HG02678 (cell line): ENCODE results near the gene MARS1.
"Not testable (repeated sequence)": the region's sequence is repeated elsewhere in the genome, so short reads cannot be mapped to it uniquely, and the experiment has no call there.

ENCODE experiments used
- ATAC-seq: cut with Tn5 transposase; IDR thresholded peaks from one replicate; pipeline ENCODE4 v1.9.1; 2021; ENCODE audit warnings: mild to moderate bottlenecking, moderate library complexity; ENCODE audit not compliant: unreplicated experiment

MARS1 gene

GRCh38 chr12:57489157-57489641, 1.3 kb downstream of the MARS1 start:
- ATAC-seq: no peak

DNA sequence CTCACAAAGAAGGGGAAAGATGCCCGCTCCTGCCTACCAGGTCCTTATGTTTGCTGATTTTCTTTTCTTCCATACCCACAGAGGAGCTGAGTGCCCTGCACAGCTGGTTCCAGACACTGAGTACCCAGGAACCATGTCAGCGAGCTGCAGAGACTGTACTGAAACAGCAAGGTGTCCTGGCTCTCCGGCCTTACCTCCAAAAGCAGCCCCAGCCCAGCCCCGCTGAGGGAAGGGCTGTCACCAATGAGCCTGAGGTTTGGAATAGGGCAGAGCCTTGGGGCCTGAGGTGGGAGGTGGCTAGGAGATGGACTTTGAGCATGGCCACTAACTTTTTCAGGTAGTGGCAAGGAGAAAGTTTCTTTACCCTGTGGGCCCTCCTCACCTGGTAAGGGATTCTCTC, 2.3 kb downstream of the MARS1 start:
- no peak for ATAC-seq

DNA sequence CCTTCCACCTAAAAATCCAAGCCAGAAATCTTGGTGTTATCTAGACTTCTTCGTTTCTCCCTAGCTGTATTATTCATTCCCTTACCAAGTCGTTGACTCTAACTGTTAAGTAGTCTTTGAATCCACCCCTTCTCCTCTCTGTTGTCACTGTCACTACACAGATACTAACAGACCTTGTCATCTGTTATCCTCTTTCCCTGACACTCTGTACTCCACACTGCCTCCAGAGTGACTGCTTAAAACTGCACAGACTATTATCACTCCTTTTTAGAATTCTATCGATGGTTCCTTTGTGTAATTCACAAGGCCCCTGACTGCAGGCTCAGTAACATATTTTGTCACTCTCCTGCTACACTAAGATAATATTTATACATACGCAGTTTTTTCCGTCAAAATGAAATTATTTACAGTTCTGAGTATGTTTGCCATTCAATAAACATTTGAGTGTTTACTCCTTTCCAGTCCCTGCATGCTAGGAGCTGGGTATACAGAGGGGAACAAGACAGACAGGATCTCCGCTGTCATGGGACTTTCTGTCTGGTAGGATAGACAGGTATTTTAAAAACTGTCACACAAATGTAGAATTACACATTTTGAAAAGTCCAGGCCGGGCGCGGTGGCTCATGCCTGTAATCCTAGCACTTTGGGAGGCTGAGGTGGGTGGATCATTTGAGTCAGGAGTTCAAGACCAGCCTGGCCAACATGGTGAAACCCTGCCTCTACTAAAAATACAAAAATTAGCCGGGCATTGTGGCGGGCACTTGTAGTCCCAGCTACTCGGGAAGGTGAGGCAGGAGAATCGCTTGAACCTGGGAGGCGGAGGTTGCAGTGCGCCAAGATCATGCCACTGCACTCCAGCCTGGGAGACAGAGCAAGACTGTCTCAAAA, 3.8 kb downstream of the MARS1 start:
- ATAC-seq: no peak

- not testable (repeated sequence) for ATAC-seq
Measured at GRCh38 chr12:57495051-57495701, 7.3 kb downstream of the MARS1 start.

DNA sequence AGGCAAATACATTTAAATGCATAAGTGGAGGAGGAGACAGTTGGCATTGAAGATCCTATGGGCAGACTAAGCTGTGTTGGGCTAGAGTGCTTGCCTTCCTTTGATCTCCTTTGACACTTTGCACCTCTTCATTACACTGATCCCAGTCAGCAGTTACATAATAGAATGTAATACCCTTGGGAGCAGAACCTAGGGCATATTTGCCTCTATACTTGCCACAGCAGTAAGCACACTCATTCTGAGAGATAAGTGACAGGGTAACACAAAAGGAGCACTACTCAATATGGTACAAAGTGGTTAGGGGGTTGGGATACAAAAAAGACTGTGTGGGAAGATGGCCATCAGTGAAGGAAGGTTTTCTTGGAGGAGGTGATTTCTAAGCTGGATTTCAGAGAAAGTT, 9.0 kb downstream of the MARS1 start:
- no peak for ATAC-seq

- no peak for ATAC-seq
Measured at GRCh38 chr12:57497223-57498131, 9.6 kb downstream of the MARS1 start.

DNA sequence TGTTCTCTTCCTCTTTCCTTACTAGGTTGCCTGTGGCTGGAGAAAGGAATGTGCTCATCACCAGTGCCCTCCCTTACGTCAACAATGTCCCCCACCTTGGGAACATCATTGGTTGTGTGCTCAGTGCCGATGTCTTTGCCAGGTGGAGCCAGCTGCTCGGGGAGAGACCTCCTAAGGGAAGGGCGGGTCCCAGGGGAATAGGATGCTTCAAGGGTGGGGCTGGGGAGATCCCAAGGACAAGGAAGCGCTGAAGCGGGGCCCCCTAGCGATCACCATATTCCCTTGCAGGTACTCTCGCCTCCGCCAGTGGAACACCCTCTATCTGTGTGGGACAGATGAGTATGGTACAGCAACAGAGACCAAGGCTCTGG, 10.2 kb downstream of the MARS1 start:
- no peak for ATAC-seq

DNA sequence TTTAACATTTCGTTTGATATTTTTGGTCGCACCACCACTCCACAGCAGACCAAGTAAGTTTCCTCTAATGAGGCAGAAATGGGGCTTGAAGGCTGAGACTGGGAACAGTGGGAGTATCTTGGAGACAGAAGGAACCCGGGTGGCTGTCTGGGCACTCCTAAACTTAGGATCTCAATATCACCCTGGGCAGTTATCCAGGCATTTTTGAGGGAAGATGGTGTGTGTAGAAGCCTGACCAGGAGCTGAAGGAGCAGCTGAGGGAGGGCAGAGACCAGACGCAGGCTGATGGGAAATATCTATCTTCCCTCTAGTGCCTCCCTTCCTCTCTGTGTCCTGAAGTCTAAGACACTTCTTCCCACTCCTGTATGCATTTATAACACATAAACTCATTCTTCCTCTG, 10.7 kb downstream of the MARS1 start:
- no peak for ATAC-seq

GRCh38 chr12:57500213-57500612, 12.3 kb downstream of the MARS1 start:
- no peak for ATAC-seq

DNA sequence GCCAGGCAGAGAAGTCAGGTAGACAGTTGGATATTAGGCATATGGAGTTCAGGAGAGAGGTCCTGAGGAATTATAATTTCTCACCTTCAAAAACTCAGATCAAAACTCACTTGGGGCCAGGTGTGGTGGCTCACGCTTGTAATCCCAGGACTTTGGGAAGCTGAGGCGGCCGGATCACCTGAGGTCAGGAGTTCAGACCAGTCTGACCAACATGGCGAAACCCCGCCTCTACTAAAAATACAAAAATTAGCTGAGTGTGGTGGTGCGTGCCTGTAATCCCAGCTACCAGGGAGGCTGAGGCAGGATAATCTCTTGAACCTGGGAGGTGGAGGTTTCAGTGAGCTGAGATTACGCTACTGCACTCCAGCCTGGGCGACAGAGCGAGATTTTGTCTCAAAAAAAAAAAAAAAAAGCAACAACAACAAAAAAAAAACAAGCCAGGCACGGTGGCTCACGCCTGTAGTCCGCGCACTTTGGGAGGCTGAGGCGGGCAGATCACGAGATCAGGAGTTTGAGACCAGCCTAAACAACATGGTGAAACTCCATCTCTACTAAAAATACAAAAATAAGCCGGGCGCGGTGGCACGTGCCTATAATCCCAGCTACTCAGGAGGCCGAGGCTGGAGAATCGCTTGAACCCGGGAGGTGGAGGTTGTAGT, 14.6 kb downstream of the MARS1 start:
- not testable (repeated sequence) for ATAC-seq

DNA sequence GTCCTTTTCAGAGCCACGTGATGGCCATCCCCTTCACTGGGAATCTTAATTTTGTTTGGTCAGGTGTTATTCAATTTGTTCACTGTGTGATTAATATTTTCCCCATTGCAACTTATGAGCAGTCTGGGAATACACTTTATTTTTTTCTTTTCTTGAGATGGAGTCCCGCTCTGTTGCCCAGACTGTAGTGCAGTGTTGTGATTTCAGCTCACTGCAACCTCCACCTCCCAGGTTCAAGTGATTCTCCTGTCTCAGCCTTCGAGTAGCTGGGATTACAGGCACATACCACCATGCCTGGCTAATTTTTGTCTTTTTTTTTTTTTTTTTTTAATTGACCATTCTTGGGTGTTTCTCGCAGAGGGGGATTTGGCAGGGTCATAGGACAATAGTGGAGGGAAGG, 18.7 kb downstream of the MARS1 start:
- ATAC-seq: not testable (repeated sequence)

GRCh38 chr12:57507796-57508195, 19.9 kb downstream of the MARS1 start:
- not testable (repeated sequence) for ATAC-seq

- ATAC-seq: no peak
Measured at GRCh38 chr12:57511161-57511560, 23.3 kb downstream of the MARS1 start.

GRCh38 chr12:57511588-57512325, 23.9 kb downstream of the MARS1 start:
- no peak for ATAC-seq

GRCh38 chr12:57512665-57513064, 24.8 kb downstream of the MARS1 start:
- ATAC-seq: no peak

GRCh38 chr12:57513266-57513665, 25.4 kb downstream of the MARS1 start:
- ATAC-seq: no peak

DNA sequence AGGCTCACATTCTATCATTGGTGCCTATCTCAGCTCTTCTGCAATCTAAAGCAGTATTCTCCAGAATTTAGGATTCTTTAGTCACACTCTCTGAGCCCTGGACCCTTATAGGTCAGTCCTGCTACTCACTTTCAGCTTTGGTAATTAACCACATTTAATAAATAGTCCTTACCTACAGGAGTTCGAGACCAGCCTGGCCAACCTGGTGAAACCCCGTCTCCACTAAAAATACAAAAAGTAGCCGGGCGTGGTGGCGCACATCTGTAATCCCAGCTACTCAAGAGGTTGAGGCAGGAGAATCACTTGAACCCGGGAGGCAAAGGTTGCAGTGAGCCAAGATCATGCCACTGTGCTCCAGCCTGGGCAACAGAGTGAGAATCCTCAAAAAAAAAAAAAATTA, 25.8 kb downstream of the MARS1 start:
- not testable (repeated sequence) for ATAC-seq

DNA sequence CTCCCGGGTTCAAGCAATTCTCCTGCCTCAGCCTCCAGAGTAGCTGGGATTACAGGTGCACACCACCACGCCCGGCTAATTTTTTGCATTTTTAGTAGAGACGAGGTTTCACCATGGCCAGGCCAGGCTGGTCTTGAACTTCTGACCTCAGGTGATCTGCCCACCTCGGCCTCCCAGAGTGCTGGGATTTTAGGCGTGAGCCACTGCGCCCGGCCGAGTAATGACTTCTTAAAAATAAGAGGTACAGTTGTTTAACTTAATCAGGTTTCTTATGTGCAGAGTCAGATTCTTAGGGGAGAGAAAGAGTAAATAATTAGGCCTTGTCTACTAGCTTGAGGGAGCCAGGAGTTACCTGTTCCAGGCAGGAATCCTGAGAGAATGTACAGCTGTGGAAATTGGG, 26.4 kb downstream of the MARS1 start:
- ATAC-seq: not testable (repeated sequence)

GRCh38 chr12:57514720-57515407, 27.0 kb downstream of the MARS1 start:
- ATAC-seq: no peak
